GM03348 (cell line): Measurements from ENCODE around the gene SEC61A2.
"Not testable (repeated sequence)": the region's sequence is repeated elsewhere in the genome, so short reads cannot be mapped to it uniquely, and the experiment has no call there.

ENCODE experiments used
- DNase-seq: peaks from one replicate; pipeline ENCODE4 v3.0.0; 2012; ENCODE audit warnings: low spot score

The SEC61A2 gene

GRCh38 chr10:12160664-12161063, 31.2 kb downstream of the SEC61A2 start:
- DNase-seq: no peak

GRCh38 chr10:12162927-12163326, 33.5 kb downstream of the SEC61A2 start:
- no peak for DNase-seq

DNA sequence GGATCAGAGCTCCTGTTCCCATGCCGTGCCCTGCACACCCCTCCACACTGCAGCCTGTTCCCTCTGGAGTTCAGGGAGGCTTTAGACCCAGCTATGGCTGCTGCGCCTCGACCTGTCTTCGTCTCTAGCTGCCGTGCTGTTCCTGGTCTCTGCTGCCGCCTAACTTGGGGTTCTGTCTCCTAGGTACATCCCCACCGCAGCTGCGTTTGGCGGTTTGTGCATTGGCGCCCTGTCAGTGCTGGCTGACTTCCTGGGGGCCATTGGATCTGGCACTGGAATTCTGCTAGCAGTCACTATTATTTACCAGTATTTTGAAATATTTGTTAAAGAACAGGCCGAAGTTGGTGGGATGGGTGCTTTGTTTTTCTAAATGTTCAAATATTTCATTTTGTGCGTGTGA, 34.6 kb downstream of the SEC61A2 start:
- no peak for DNase-seq

GRCh38 chr10:12165036-12165435, 35.6 kb downstream of the SEC61A2 start:
- DNase-seq: no peak

GRCh38 chr10:12165999-12166775, 36.7 kb downstream of the SEC61A2 start:
- no peak for DNase-seq

GRCh38 chr10:12171512-12171911, 42.0 kb downstream of the SEC61A2 start:
- not testable (repeated sequence) for DNase-seq

- DNase-seq: no peak
Observed at GRCh38 chr10:12177642-12178041, 48.2 kb downstream of the SEC61A2 start.

DNA sequence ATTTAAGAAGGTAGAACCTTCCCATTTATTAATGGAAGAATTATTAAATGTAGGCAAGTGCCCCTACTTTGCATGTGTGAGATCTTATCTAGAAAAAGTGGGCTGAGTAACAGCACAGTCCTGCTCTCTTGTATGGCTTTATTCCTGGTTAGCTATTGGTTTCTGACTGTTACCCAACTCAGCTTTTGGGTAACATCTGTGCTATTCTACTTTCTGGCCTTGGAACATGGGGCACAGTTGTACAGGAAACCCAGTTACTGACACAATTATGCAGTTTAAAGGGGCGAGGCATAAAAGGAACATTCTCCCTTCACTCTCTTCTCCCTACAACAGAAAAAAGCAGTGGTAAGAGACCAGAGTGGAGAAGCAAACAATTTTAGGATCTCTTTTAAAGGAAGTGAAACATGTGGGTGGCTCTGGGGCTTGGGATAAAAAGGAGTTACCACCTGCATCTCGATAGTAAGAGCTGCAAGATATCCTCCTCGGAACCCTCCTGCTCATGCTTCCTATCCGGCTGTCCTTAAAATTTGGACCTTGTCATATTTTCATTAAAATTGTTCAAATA, 50.2 kb downstream of the SEC61A2 start:
- DNase-seq: no peak

DNA sequence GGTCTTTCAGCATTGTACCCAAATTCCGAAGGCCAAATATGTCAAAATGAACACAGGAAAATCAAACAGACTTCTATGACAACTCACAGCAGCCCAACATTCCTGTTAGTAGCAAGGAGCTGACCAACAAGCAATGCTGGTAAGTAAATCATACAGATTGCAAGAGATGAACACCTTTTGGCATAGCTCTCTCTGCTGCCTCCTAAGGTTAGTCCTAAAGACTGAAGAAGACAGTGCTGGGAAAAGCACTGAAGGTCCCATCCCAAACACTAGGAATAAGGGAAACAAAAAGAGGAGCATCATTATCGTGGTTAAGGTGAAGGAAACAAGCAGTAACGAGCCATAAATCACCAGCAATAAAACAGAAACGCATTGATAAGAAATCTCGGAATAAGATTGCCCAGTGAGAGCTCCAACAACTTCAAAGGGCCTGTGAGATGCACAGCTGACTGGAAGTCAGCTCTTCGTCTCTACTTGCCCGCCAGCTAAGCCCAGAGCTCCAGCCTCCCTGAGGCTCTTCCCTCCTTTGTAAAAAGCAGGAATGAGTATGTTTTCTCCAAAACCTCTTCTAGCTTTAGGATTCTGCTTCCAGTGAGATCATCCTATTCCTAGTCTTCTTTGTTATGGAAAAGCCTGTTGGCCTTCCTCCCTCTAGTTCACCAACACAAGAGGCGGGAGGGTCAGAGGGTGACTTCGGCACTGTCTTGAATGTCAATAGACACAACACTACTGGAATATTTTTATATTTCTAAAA, 50.9 kb downstream of the SEC61A2 start:
- DNase-seq: no peak

GRCh38 chr10:12181065-12181775, 51.7 kb downstream of the SEC61A2 start:
- no peak for DNase-seq

- DNase-seq: no peak
Observed at GRCh38 chr10:12184165-12184564, 54.7 kb downstream of the SEC61A2 start.

GRCh38 chr10:12186323-12186722, 56.8 kb downstream of the SEC61A2 start:
- DNase-seq: no peak

GRCh38 chr10:12187321-12187905, 57.9 kb downstream of the SEC61A2 start:
- DNase-seq: no peak

DNA sequence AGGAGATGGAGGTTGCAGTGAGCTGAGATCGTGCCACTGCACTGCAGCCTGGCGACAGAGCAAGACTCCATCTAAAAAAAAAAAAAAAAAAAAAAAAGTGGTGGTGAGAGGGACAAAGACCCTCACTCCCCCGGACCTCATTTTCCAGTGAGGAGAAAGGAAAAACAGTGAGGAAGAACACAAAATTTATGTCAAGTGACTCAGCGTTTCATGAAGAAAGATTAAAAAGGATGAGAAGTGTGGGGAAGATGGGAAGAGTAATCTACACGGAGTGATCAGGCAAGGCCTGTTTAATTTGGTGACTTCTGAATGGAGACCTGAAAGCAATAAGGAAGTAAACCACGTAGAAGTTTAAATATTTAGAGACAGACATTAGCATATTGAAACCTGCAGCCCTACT, 59.2 kb downstream of the SEC61A2 start:
- no peak for DNase-seq

GRCh38 chr10:12189426-12189825, 59.9 kb downstream of the SEC61A2 start:
- DNase-seq: no peak

GRCh38 chr10:12191715-12192114, 62.2 kb downstream of the SEC61A2 start:
- DNase-seq: no peak

GRCh38 chr10:12193193-12193592, 63.7 kb downstream of the SEC61A2 start:
- DNase-seq: peak; percentile 69

GRCh38 chr10:12194752-12195271, 65.3 kb downstream of the SEC61A2 start:
- DNase-seq: no peak

DNA sequence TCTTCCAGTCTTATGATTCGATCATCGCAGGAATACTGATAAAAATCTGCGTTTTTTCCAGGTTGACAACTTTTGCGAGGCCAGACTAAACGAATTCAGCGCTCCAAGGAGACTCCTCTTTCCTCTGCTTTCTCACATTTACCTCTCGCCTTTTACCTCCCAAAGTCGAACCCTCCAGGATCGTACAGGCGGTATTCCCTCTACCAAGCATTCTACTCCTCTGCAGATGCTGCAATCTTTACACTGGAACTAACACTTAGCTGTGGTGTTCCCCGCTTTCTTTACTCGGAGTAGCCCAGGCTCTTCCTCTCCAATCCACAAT, 65.8 kb downstream of the SEC61A2 start:
- DNase-seq: no peak

DNA sequence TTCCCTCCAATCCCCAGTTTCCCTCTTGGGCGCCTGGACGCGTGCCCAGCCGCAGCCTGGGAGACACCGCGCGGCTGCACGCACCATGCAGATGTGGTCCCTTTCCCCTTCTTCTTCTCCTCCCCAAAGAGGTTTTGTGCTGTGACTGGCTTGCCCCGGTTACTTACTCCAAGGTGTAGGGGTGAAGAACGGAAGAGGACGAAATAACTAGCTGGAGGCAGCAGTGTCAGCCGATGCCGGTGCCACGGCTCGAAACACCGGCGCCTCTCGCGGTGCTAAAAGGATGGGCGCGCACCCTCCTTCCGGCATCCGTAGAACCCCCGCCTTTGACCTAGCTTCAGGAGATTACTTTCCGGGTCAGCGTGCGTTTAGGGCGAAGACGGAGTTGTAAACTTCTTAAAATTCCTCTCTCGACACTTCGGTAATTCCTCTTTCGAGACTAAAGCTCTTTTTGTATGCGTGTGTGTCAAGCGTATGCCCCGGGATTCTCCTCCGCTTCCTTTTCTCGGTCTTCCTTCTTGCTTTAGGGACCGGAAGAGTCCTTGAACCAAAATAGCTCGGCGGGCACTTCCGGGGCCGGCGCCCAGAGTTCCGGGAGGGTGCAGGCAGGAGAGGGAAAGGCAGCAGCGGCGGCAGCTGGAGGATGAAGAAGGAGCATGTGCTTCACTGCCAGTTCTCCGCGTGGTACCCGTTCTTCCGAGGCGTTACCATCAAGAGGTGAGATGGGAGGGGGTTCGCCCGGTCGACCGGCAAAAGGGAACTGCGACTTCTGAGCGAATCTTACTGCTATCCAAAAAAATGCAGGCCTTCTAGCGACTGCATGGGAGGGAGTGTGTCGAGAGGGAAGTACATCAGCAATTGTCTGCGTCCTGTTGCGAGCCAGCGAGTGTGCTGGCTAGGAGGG, 66.4 kb downstream of the SEC61A2 start, which contains the start of the genes CDC123 and NUDT5:
Gene CDC123 (plus strand): TSS at position 586 of the 904 bp plus-strand sequence. CDS start 58 bp downstream, at position 644.
Gene NUDT5 (minus strand): TSS at position 289 of the 904 bp plus-strand sequence. CDS start 9,600 bp downstream, outside the sequence.
- peak; percentile 93 for DNase-seq
